Caco-2 (cell line): Measurements from ENCODE around the gene NATD1. TPM values are rescaled to one million over a fixed set of nuclear protein-coding genes. Genes with fewer than 3 reads are reported as not detected.
A peak's percentile ranks its signal among the peaks of the same experiment; 100 is the strongest.

Experiments used
- BruUV-seq: library from RNA; stranded (reverse); fragments of 400-500 nt; replicated peaks from 2 replicates; lab custom pipeline; 2021; lab: Mats Ljungman, UMichigan
- CTCF ChIA-PET: fragments of 300-600 bp; sonication (Branson Sonifier 250); formaldehyde crosslinking; loops from one replicate; lab custom pipeline; 2022; ENCODE audit warnings: antibody characterized with exemption; lab: Charles Lee
- POLR2A ChIA-PET: fragments of 300-600 bp; sonication (Branson Sonifier 250); formaldehyde crosslinking; loops from one replicate; lab custom pipeline; 2022; ENCODE audit warnings: antibody characterized with exemption; lab: Charles Lee
- DNase-seq, 2 experiments: peaks; one replicate each; pipeline versions ENCODE4 v3.0.0 to v3.0.0-alpha.2; 2020 to 2022
- H3K27me3 ChIP-seq: replicated peaks from 2 replicates; pipeline ENCODE4 v1.6.0; 2011; ENCODE audit warnings: low read length; ENCODE audit not compliant: control insufficient read depth, insufficient read depth
- H3K36me3 ChIP-seq: 2 replicates; pipeline ENCODE4 v1.5.1; 2011; ENCODE audit warnings: low read length; ENCODE audit not compliant: control insufficient read depth, insufficient read depth
- H3K4me1 ChIP-seq: fragments of 250-450 bp; sonication (Bioruptor Pico); 2 replicates; pipeline ENCODE4 v1.5.1; 2020; ENCODE audit warnings: mild to moderate bottlenecking
- H3K4me3 ChIP-seq: 2 replicates; pipeline ENCODE4 v1.5.1; 2011; ENCODE audit warnings: low read depth, mild to moderate bottlenecking, control low read depth, low read length
- H3K9me3 ChIP-seq: fragments of 250-450 bp; sonication (Bioruptor Pico); 2 replicates; pipeline ENCODE4 v1.5.1; 2020; ENCODE audit warnings: mild to moderate bottlenecking, moderate library complexity
- H3K27ac Mint-ChIP-seq: one replicate; pipeline ENCODE4 v1.8.0; 2022; ENCODE audit warnings: mixed read lengths; ENCODE audit not compliant: unreplicated experiment
- H3K27me3 Mint-ChIP-seq: one replicate; pipeline ENCODE4 v1.8.0; 2022; ENCODE audit warnings: mixed read lengths; ENCODE audit not compliant: insufficient read depth, unreplicated experiment
- H3K36me3 Mint-ChIP-seq: one replicate; pipeline ENCODE4 v1.8.0; 2022; ENCODE audit warnings: mild to moderate bottlenecking, mixed read lengths; ENCODE audit not compliant: insufficient read depth, unreplicated experiment
- H3K4me1 Mint-ChIP-seq: one replicate; pipeline ENCODE4 v1.8.0; 2022; ENCODE audit warnings: low read depth, mixed read lengths; ENCODE audit not compliant: unreplicated experiment
- H3K4me3 Mint-ChIP-seq: one replicate; pipeline ENCODE4 v1.8.0; 2022; ENCODE audit warnings: mild to moderate bottlenecking, moderate library complexity, mixed read lengths; ENCODE audit not compliant: unreplicated experiment
- H3K9me3 Mint-ChIP-seq: one replicate; pipeline ENCODE4 v1.8.0; 2022; ENCODE audit warnings: mixed read lengths; ENCODE audit not compliant: unreplicated experiment
- intact Hi-C: fragments of 100-400 bp; cut with micrococcal nuclease; formaldehyde crosslinking; loops from one replicate; pipeline ENCODE4 v1.10.0; 2022; ENCODE audit not compliant: unreplicated experiment
- total RNA-seq: library from RNA; stranded (reverse); gene quantifications from 2 replicates; pipeline ENCODE4 v1.2.3, GENCODE V29; 2022
- TF ChIP-seq, protein P1 (sequence below), 2 experiments: fragments of 200-600 bp in 1 of 2; IDR thresholded peaks; 1 replicate in 1 of 2; 2 replicates in 1 of 2; pipeline versions ENCODE4 v1.5.1 to v1.8.0; 2011 to 2022; ENCODE audit warnings: antibody characterized with exemption in 1 of 2, control low read depth in 1 of 2, inconsistent platforms in 1 of 2, low read depth in 1 of 2, low read length in 1 of 2, mild to moderate bottlenecking in 1 of 2, moderate library complexity in 1 of 2; ENCODE audit not compliant: insufficient read depth in 1 of 2, severe bottlenecking in 1 of 2, unreplicated experiment in 1 of 2

The NATD1 gene
- total RNA-seq, 1 experiment from 2014 or later, result 18.4 TPM

DNA sequence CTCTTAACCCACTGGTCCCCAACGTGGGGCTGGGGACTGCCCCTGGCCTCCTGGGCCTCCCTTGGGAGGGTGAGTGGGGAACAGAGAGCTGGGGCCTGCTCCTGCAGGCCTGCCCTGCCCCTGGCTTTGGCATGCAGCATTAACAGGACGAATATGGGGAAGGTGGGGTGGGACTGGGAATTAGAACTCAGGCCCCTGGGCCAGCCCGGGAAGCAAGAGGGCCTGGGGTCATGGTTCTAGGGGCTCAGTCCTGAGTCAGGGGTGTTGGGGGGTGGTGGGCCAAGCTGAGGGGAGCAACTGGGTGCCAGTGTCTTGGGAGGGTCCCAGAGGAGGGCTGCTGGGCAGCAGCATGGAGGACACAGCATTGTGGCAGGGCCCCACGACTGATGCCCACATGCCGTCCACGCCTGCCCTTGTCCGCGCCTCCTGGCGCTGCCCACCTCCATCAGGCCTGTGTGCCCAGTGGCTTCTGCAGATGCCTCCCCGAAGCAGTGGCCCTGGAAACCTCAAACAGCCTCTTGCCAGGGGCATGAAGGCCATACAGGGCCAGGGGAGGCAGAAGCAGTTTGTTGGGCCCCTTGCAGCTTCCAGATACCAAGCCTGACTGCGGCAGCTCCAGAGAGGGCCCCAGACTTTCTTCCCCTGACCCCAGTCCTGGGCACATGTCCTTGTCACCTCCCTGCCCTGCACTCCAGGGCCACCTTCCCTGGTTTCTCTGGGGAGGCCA is 36.1 kb upstream of the NATD1 start:
- no TSS peak for BruUV-seq
- H3K4me1 ChIP-seq, result peaks cover 18% of the 10 kb centered on the region
- Mint-ChIP-seq H3K27ac (no peak overlapping the region), H3K4me3 (no peak overlapping the region), H3K9me3 (no peaks in the 10 kb centered on the region), H3K4me1 (peaks cover 17% of the 10 kb centered on the region), H3K27me3 (no peaks in the 10 kb centered on the region), H3K36me3 (peaks cover 6% of the 10 kb centered on the region)
- CTCF ChIA-PET, result no interaction called here
- H3K36me3 ChIP-seq, result no peaks in the 10 kb centered on the region
- TF ChIP-seq, protein P1, sequence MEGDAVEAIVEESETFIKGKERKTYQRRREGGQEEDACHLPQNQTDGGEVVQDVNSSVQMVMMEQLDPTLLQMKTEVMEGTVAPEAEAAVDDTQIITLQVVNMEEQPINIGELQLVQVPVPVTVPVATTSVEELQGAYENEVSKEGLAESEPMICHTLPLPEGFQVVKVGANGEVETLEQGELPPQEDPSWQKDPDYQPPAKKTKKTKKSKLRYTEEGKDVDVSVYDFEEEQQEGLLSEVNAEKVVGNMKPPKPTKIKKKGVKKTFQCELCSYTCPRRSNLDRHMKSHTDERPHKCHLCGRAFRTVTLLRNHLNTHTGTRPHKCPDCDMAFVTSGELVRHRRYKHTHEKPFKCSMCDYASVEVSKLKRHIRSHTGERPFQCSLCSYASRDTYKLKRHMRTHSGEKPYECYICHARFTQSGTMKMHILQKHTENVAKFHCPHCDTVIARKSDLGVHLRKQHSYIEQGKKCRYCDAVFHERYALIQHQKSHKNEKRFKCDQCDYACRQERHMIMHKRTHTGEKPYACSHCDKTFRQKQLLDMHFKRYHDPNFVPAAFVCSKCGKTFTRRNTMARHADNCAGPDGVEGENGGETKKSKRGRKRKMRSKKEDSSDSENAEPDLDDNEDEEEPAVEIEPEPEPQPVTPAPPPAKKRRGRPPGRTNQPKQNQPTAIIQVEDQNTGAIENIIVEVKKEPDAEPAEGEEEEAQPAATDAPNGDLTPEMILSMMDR (IDR thresholded peaks at IDR 0.05; ENCODE audit: insufficient read depth in 1 of 2, low read depth in 1 of 2, low read length in 1 of 2, severe bottlenecking in 1 of 2, unreplicated experiment in 1 of 2), result no peak
- no peaks in the 10 kb centered on the region for H3K27me3 ChIP-seq
- H3K4me3 ChIP-seq, result no peak overlapping the region
- POLR2A ChIA-PET, result no interaction called here
- no peaks in the 10 kb centered on the region for H3K9me3 ChIP-seq
- intact Hi-C loops, result loop anchor here (10.0 kb wide), 1 partner anchor 85 kb away; the partner anchor contains the start of gene KCNJ12
- no peak for DNase-seq

DNA sequence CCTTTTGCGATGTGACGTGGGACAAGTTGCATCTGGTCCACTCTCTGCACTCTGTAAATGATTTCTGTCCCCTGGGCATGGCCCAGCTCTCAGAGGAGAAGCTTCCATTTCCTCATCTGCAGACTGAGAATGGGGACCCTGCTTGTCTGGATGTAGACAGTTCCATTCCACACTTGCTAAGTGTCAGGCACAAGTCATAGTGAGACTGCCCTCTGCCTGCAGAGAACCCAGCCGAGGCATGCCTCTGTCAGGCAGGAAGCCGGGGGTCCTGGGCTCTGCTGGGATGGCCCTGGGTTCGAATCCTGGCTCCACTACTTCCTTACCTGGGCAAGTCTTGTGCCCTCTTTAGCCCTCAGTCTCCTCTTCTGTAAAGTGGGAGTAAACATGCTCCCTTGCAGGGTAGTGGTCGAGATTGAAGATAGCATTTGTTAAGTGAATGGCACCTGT is 35.4 kb upstream of the NATD1 start:
- intact Hi-C loops, result loop anchor here (10.0 kb wide), 1 partner anchor 86 kb away; the partner anchor contains the start of gene KCNJ12
- Mint-ChIP-seq H3K27ac (no peak overlapping the region), H3K9me3 (no peaks in the 10 kb centered on the region), H3K4me1 (peaks cover 17% of the 10 kb centered on the region), H3K27me3 (no peaks in the 10 kb centered on the region), H3K36me3 (peaks cover 6% of the 10 kb centered on the region), H3K4me3 (no peak overlapping the region)
- Histone ChIP-seq H3K9me3 (no peaks in the 10 kb centered on the region), H3K27me3 (no peaks in the 10 kb centered on the region), H3K4me1 (peaks cover 22% of the 10 kb centered on the region), H3K36me3 (no peaks in the 10 kb centered on the region), H3K4me3 (no peak overlapping the region)
- no peak for DNase-seq
- CTCF ChIA-PET, result interaction anchor here (0.6 kb wide), 1 partner anchor 11 kb away, joined by 3 read pairs; no protein-coding TSS in a partner anchor
- no TSS peak for BruUV-seq
- TF ChIP-seq, protein P1 (IDR thresholded peaks at IDR 0.05; ENCODE audit: insufficient read depth in 1 of 2, low read depth in 1 of 2, low read length in 1 of 2, severe bottlenecking in 1 of 2, unreplicated experiment in 1 of 2), result no peak
- POLR2A ChIA-PET, result no interaction called here

GRCh38 chr17:21287703-21288449 is 34.7 kb upstream of the NATD1 start:
- intact Hi-C loops, result loop anchor here (10.0 kb wide), 1 partner anchor 87 kb away; the partner anchor contains the start of gene KCNJ12
- Mint-ChIP-seq H3K4me3 (no peak overlapping the region), H3K27me3 (no peaks in the 10 kb centered on the region), H3K36me3 (peaks cover 6% of the 10 kb centered on the region), H3K27ac (peak overlapping the region; percentile 70), H3K4me1 (peaks cover 17% of the 10 kb centered on the region), H3K9me3 (no peaks in the 10 kb centered on the region)
- Histone ChIP-seq H3K27me3 (no peaks in the 10 kb centered on the region), H3K36me3 (no peaks in the 10 kb centered on the region), H3K4me3 (no peak overlapping the region), H3K4me1 (peaks cover 22% of the 10 kb centered on the region), H3K9me3 (no peaks in the 10 kb centered on the region)
- no TSS peak for BruUV-seq
- no peak for DNase-seq
- ChIA-PET CTCF (interaction anchor here (0.6 kb wide), 1 partner anchor 12 kb away, joined by 3 read pairs; no protein-coding TSS in a partner anchor), POLR2A (no interaction called here)
- TF ChIP-seq, protein P1 (IDR thresholded peaks at IDR 0.05; ENCODE audit: insufficient read depth in 1 of 2, low read depth in 1 of 2, low read length in 1 of 2, severe bottlenecking in 1 of 2, unreplicated experiment in 1 of 2), result no peak
